H1 (cell line): ENCODE results near the gene ZDHHC20. TPM values are rescaled to one million over a fixed set of nuclear protein-coding genes. Genes with fewer than 3 reads are reported as not detected.

ENCODE experiments used
- CTCF ChIA-PET: fragments of 300-600 bp; sonication (Branson Sonifier 250); formaldehyde crosslinking; loops from one replicate; lab custom pipeline; 2021; ENCODE audit not compliant: partially characterized antibody; lab: Charles Lee
- POLR2A ChIA-PET: fragments of 300-600 bp; sonication (Branson Sonifier 250); formaldehyde crosslinking; loops from one replicate; lab custom pipeline; 2021; ENCODE audit warnings: inconsistent platforms; ENCODE audit not compliant: partially characterized antibody; lab: Charles Lee
- DNase-seq, 2 experiments: peaks; one replicate each; pipeline versions ENCODE4 v3.0.0 to v3.0.0-alpha.2; 2010 to 2022; ENCODE audit warnings: low spot score in 2 of 2, low read depth in 1 of 2, mixed read lengths in 1 of 2
- FAIRE-seq: peaks from 2 replicates; lab custom pipeline; 2011; peaks lifted over from hg19 to GRCh38; lab: Jason Lieb, UNC
- H2AFZ ChIP-seq: 2 replicates; pipeline ENCODE4 v1.8.1; 2012; ENCODE audit warnings: low read length, inconsistent platforms
- H2AK5ac ChIP-seq: 2 replicates; pipeline ENCODE4 v1.6.1; 2013; ENCODE audit warnings: low read depth, low read length
- H2BK120ac ChIP-seq: replicated peaks from 2 replicates; pipeline ENCODE3; 2013; ENCODE audit warnings: low read depth, low read length, inconsistent platforms
- H2BK12ac ChIP-seq: 2 replicates; pipeline ENCODE4 v1.6.1; 2013; ENCODE audit warnings: low read depth, low read length
- H2BK15ac ChIP-seq: 2 replicates; pipeline ENCODE4 v1.6.1; 2013; ENCODE audit warnings: low read length
- H2BK20ac ChIP-seq: 2 replicates; pipeline ENCODE4 v1.6.1; 2013; ENCODE audit warnings: low read length
- H2BK5ac ChIP-seq: 2 replicates; pipeline ENCODE4 v1.6.1; 2013; ENCODE audit warnings: low read depth, low read length
- H3K14ac ChIP-seq: 2 replicates; pipeline ENCODE4 v1.6.1; 2013; ENCODE audit warnings: inconsistent platforms; ENCODE audit not compliant: insufficient read length
- H3K18ac ChIP-seq: 2 replicates; pipeline ENCODE4 v1.6.1; 2013; ENCODE audit warnings: low read length; ENCODE audit errors: extremely low read depth
- H3K23ac ChIP-seq: 2 replicates; pipeline ENCODE4 v1.6.1; 2013; ENCODE audit warnings: inconsistent platforms; ENCODE audit not compliant: insufficient read length
- H3K23me2 ChIP-seq: 2 replicates; pipeline ENCODE4 v1.6.1; 2013; ENCODE audit warnings: low read depth, low read length
- H3K27ac ChIP-seq: 2 replicates; pipeline ENCODE4 v1.6.1; 2011; ENCODE audit warnings: low read depth, low read length, inconsistent platforms
- H3K27me3 ChIP-seq, 4 experiments: replicated peaks in 1 of 4; 1 replicate in 1 of 4; 2 replicates in 3 of 4; pipeline versions ENCODE4 v1.6.1 to v1.8.1; 2011 to 2013; ENCODE audit warnings: low read length in 3 of 4, mild to moderate bottlenecking in 3 of 4, inconsistent platforms in 2 of 4, mixed read lengths in 2 of 4, moderate library complexity in 1 of 4; ENCODE audit not compliant: control insufficient read depth in 3 of 4, insufficient read depth in 3 of 4; ENCODE audit errors: extremely low read depth in 1 of 4
- H3K36me3 ChIP-seq, 4 experiments: 2 replicates each; pipeline versions ENCODE4 v1.6.1 to v1.8.1; 2011 to 2013; ENCODE audit warnings: mild to moderate bottlenecking in 4 of 4, low read length in 3 of 4, moderate library complexity in 2 of 4, control low read depth in 1 of 4, inconsistent platforms in 1 of 4; ENCODE audit not compliant: insufficient read depth in 4 of 4, control insufficient read depth in 2 of 4
- H3K4ac ChIP-seq: replicated peaks from 2 replicates; pipeline ENCODE3; 2013; ENCODE audit warnings: low read length, low read depth, mixed read lengths, inconsistent platforms; ENCODE audit not compliant: insufficient read length
- H3K4me1 ChIP-seq, 4 experiments: replicated peaks in 1 of 4; 1 replicate in 1 of 4; 2 replicates in 3 of 4; pipeline versions ENCODE4 v1.6.1 to v1.8.1; 2011 to 2013; ENCODE audit warnings: low read length in 3 of 4, inconsistent platforms in 2 of 4, mixed read lengths in 1 of 4; ENCODE audit not compliant: insufficient read depth in 4 of 4, control insufficient read depth in 3 of 4
- H3K4me2 ChIP-seq, 2 experiments: 2 replicates each; pipeline versions ENCODE4 v1.6.1 to v1.8.1; 2011 to 2013; ENCODE audit warnings: low read depth in 2 of 2, low read length in 2 of 2, control low read depth in 1 of 2, inconsistent platforms in 1 of 2, mild to moderate bottlenecking in 1 of 2; ENCODE audit not compliant: insufficient read depth in 1 of 2
- H3K4me3 ChIP-seq, 4 experiments: fragments of 200-600, 300-600 bp in 1 of 4; sonication (generic), shearing (Covaris generic), sonication (Bioruptor Twin) in 1 of 4; 2 replicates each; pipeline versions ENCODE4 v1.5.1 to v1.8.1; 2011 to 2016; ENCODE audit warnings: low read length in 4 of 4, low read depth in 3 of 4, control low read depth in 2 of 4, inconsistent platforms in 2 of 4, mild to moderate bottlenecking in 2 of 4, mixed read lengths in 1 of 4, moderate library complexity in 1 of 4; ENCODE audit not compliant: insufficient read depth in 2 of 4; ENCODE audit errors: extremely low read depth in 1 of 4
- H3K56ac ChIP-seq: replicated peaks from 2 replicates; pipeline ENCODE3; 2013; ENCODE audit warnings: low read depth, mild to moderate bottlenecking, mixed read lengths, low read length, inconsistent platforms; ENCODE audit not compliant: insufficient read length
- H3K79me1 ChIP-seq: 2 replicates; pipeline ENCODE4 v1.6.1; 2013; ENCODE audit warnings: low read depth, low read length, control low read depth
- H3K79me2 ChIP-seq, 2 experiments: 2 replicates each; pipeline versions ENCODE4 v1.6.1 to v1.8.1; 2012 to 2013; ENCODE audit warnings: low read length in 2 of 2, mild to moderate bottlenecking in 2 of 2, inconsistent platforms in 1 of 2; ENCODE audit not compliant: insufficient read depth in 2 of 2, control insufficient read depth in 1 of 2
- H3K9ac ChIP-seq, 4 experiments: replicated peaks in 1 of 4; 1 replicate in 1 of 4; 2 replicates in 3 of 4; pipeline versions ENCODE4 v1.6.1 to v1.8.1; 2011 to 2013; ENCODE audit warnings: low read depth in 3 of 4, low read length in 3 of 4, control low read depth in 2 of 4, mild to moderate bottlenecking in 2 of 4, moderate library complexity in 2 of 4, inconsistent platforms in 1 of 4; ENCODE audit errors: extremely low read depth in 1 of 4
- H3K9me3 ChIP-seq, 2 experiments: 2 replicates each; pipeline versions ENCODE4 v1.6.1 to v1.8.1; 2012 to 2013; ENCODE audit warnings: mild to moderate bottlenecking in 2 of 2, moderate library complexity in 2 of 2, control low read depth in 1 of 2, inconsistent platforms in 1 of 2, low read depth in 1 of 2, low read length in 1 of 2, mixed read lengths in 1 of 2; ENCODE audit not compliant: insufficient read depth in 2 of 2
- H4K20me1 ChIP-seq, 2 experiments: replicated peaks in 1 of 2; 2 replicates each; pipeline versions ENCODE3 to v1.8.1; 2011 to 2013; ENCODE audit warnings: inconsistent platforms in 2 of 2, low read length in 2 of 2, mild to moderate bottlenecking in 1 of 2; ENCODE audit not compliant: insufficient read depth in 2 of 2, control insufficient read depth in 1 of 2
- H4K5ac ChIP-seq: 2 replicates; pipeline ENCODE4 v1.6.1; 2013; ENCODE audit warnings: low read length, low read depth, mixed read lengths, inconsistent platforms; ENCODE audit not compliant: insufficient read length
- H4K8ac ChIP-seq: 2 replicates; pipeline ENCODE4 v1.8.0; 2013; ENCODE audit warnings: mild to moderate bottlenecking, moderate library complexity, low read length, inconsistent platforms; ENCODE audit not compliant: insufficient read depth; ENCODE audit errors: extremely low read depth
- H4K91ac ChIP-seq: replicated peaks from 2 replicates; pipeline ENCODE3; 2013; ENCODE audit warnings: low read length, mixed read lengths, inconsistent platforms; ENCODE audit not compliant: insufficient read length
- CBX8 ChIP-seq: fragments of 300-800, 300-1000 bp; sonication (generic); IDR thresholded peaks from 2 replicates; pipeline ENCODE4 v1.7.1; 2016; ENCODE audit warnings: low read depth, low read length, borderline replicate concordance
- CHD1 ChIP-seq: IDR thresholded peaks from 2 replicates; pipeline ENCODE4 v1.6.1; 2012; ENCODE audit warnings: low read depth, low read length, improper control_type of control experiment
- CHD2 ChIP-seq: IDR thresholded peaks from 2 replicates; pipeline ENCODE4 v1.6.1; 2012; ENCODE audit warnings: low read length, improper control_type of control experiment
- E2F6 ChIP-seq: IDR thresholded peaks from 2 replicates; pipeline ENCODE4 v1.6.1; 2012; ENCODE audit warnings: inconsistent platforms
- FOSL1 ChIP-seq: IDR thresholded peaks from 2 replicates; pipeline ENCODE4 v1.6.1; 2011; ENCODE audit warnings: mild to moderate bottlenecking, low read depth, low read length, moderate library complexity; ENCODE audit not compliant: insufficient read depth
- MAFK ChIP-seq: IDR thresholded peaks from 2 replicates; pipeline ENCODE4 v1.6.1; 2012; ENCODE audit warnings: low read depth, mild to moderate bottlenecking, improper control_type of control experiment, low read length
- NANOG ChIP-seq: IDR thresholded peaks from 2 replicates; pipeline ENCODE4 v1.6.1; 2011; ENCODE audit warnings: low read length, low read depth, mild to moderate bottlenecking, inconsistent platforms; ENCODE audit not compliant: insufficient read depth, poor library complexity, severe bottlenecking
- POU5F1 ChIP-seq: IDR thresholded peaks from 2 replicates; pipeline ENCODE4 v1.6.1; 2011; ENCODE audit warnings: low read depth, mild to moderate bottlenecking, low read length, moderate library complexity
- RFX5 ChIP-seq: IDR thresholded peaks from 2 replicates; pipeline ENCODE4 v1.6.1; 2011; ENCODE audit warnings: low read depth, low read length, improper control_type of control experiment, borderline replicate concordance
- RNF2 ChIP-seq: fragments of 200-900, 300-1000 bp; sonication (generic); IDR thresholded peaks from 2 replicates; pipeline ENCODE4 v1.7.1; 2016; ENCODE audit warnings: borderline replicate concordance, low read depth, mild to moderate bottlenecking, antibody characterized with exemption, low read length; ENCODE audit not compliant: poor library complexity, severe bottlenecking; ENCODE audit errors: missing control alignments
- SIN3A ChIP-seq, 2 experiments: IDR thresholded peaks in 1 of 2; conservative IDR thresholded peaks in 1 of 2; 2 replicates each; pipeline ENCODE4 v1.6.1; 2011 to 2012; ENCODE audit warnings: low read length in 2 of 2, improper control_type of control experiment in 1 of 2, low read depth in 1 of 2, mild to moderate bottlenecking in 1 of 2
- SIRT6 ChIP-seq: IDR thresholded peaks from one replicate; pipeline ENCODE4 v1.7.1; 2012; ENCODE audit warnings: low read length, inconsistent platforms
- WGBS, 2 experiments: shearing (Covaris generic) in 1 of 2; methylation state at CpG; one replicate each; pipeline versions ENCODE4 v1.1.6 to v1.1.7; 2013 to 2015; ENCODE audit warnings: low lambda C conversion rate in 2 of 2, mixed read lengths in 2 of 2, inconsistent platforms in 1 of 2, low coverage in 1 of 2, missing lambda C conversion rate in 1 of 2; ENCODE audit not compliant: insufficient replicate concordance in 2 of 2, insufficient coverage in 1 of 2, insufficient read length in 1 of 2; ENCODE audit errors: extremely low coverage in 1 of 2, missing lambda C conversion rate in 1 of 2; 5-methylcytosine and 5-hydroxymethylcytosine counted together
- polyA plus RNA-seq, 7 experiments: library from polyadenylated mRNA; depleted of rRNA in 3 of 7; stranded (reverse) in 5 of 7; unstranded in 2 of 7; fragments of >200 nt in 5 of 7; fragments of 200-250 nt in 2 of 7; gene quantifications; 1 replicate in 5 of 7; 2 replicates in 1 of 7; 4 replicates in 1 of 7; pipeline versions ENCODE4 v1.2.1 to v1.2.3, GENCODE V29; 2011 to 2013; ENCODE audit warnings: missing spikeins in 2 of 7, mixed read lengths in 2 of 7
- total RNA-seq: library from RNA; stranded (reverse); fragmentation: NEBNext Ultra II Directional; extraction: Animal tissue kit (Norgen Biotek cat#: 25700); gene quantifications from 2 replicates; pipeline ENCODE4 v1.2.1, GENCODE V29; 2021

The ZDHHC20 gene
- total and polyA plus RNA-seq, 2 of the 8 experiments (the other 6 are each of a cell fraction or from before 2014, with no cell fraction given): 16.4 to 89.0 TPM

- no peak overlapping the region for H3K4me3 ChIP-seq
- no peak overlapping the region for H2BK12ac ChIP-seq
- H3K14ac ChIP-seq: no peak overlapping the region
- no peak overlapping the region for H2BK15ac ChIP-seq
- 89% methylated on average over 1 of the region's 1 CpG; no CpG with 5 or more reads in 1 of the 2 experiments for WGBS, 2 experiments
- no peak overlapping the region for H2BK120ac ChIP-seq
- no peaks in the 10 kb centered on the region; a peak in 1 of 8 replicates for H3K36me3 ChIP-seq
- no peaks in the 10 kb centered on the region for H3K23me2 ChIP-seq
- no peaks in the 10 kb centered on the region for H3K27me3 ChIP-seq
- TF ChIP-seq FOSL1 (no peak), POU5F1 (no peak), SIRT6 (no peak), RNF2 (no peak), CBX8 (no peak), SIN3A (conservative IDR thresholded peaks at IDR 0.05 in 1 of 2, IDR thresholded peaks at IDR 0.05 in 1 of 2; ENCODE audit: low read depth in 1 of 2, low read length in 2 of 2) (no peak), MAFK (no peak), E2F6 (no peak), CHD1 (no peak), RFX5 (no peak), CHD2 (no peak), NANOG (no peak)
- TF ChIP-seq, all 59 proteins: peak for 0
- no peaks in the 10 kb centered on the region for H3K4me1 ChIP-seq
- peaks cover 0 to 55% of the 10 kb centered on the region in 2 experiments; a peak in 2 of 4 replicates for H3K79me2 ChIP-seq
- H3K9me3 ChIP-seq: no peaks in the 10 kb centered on the region
- no peak overlapping the region for H2BK5ac ChIP-seq
- no peak overlapping the region for H4K5ac ChIP-seq
- POLR2A ChIA-PET: interaction anchor here (0.6 kb wide), 1 partner anchor 28 kb away, joined by 3 read pairs; no protein-coding TSS in a partner anchor
- H4K91ac ChIP-seq: no peak overlapping the region
- H3K9ac ChIP-seq: no peak overlapping the region
- no peak overlapping the region for H3K27ac ChIP-seq
- peaks cover 0 to 3% of the 10 kb centered on the region in 2 experiments for H4K20me1 ChIP-seq
- H3K4me2 ChIP-seq: no peak overlapping the region
- no peak overlapping the region for H2BK20ac ChIP-seq
- H2AFZ ChIP-seq: no peak overlapping the region
- CTCF ChIA-PET: no interaction called here
- no peak overlapping the region for H3K56ac ChIP-seq
- no peak overlapping the region for H4K8ac ChIP-seq
- no peak overlapping the region for H3K18ac ChIP-seq
- no peak for FAIRE-seq
- H3K23ac ChIP-seq: no peak overlapping the region
- H3K4ac ChIP-seq: no peak overlapping the region
- no peak overlapping the region for H2AK5ac ChIP-seq
- H3K79me1 ChIP-seq: 0 out of 2 replicates have a peak, but pooled peaks cover 2% of the 10 kb centered on the region
- DNase-seq: no peak
Measured at GRCh38 chr13:21426238-21426637, 32.9 kb downstream of the ZDHHC20 start.
